HEK293 (cell line): Measurements from ENCODE around the gene GNAT1.
A peak's percentile ranks its signal among the peaks of the same experiment; 100 is the strongest.

ENCODE experiments used
- CTCF ChIP-seq: fragments of 450-650 bp; formaldehyde crosslinking; IDR thresholded peaks from 2 replicates; pipeline ENCODE4 v1.5.1; 2016; ENCODE audit warnings: missing biosample characterization, missing genetic modification characterization
- KLF17 ChIP-seq: fragments of 450-650 bp; formaldehyde crosslinking; IDR thresholded peaks from 2 replicates; pipeline ENCODE4 v1.5.1; 2016; ENCODE audit warnings: missing biosample characterization, missing genetic modification characterization
- KLF7 ChIP-seq: fragments of 450-650 bp; formaldehyde crosslinking; IDR thresholded peaks from 2 replicates; pipeline ENCODE4 v1.5.1; 2016; ENCODE audit warnings: missing biosample characterization, missing genetic modification characterization, borderline replicate concordance
- KLF8 ChIP-seq: fragments of 450-650 bp; formaldehyde crosslinking; IDR thresholded peaks from 2 replicates; pipeline ENCODE4 v1.5.1; 2016; ENCODE audit warnings: missing biosample characterization, missing genetic modification characterization
- MYNN ChIP-seq: fragments of 450-650 bp; formaldehyde crosslinking; IDR thresholded peaks from 2 replicates; pipeline ENCODE4 v1.5.1; 2016; ENCODE audit warnings: missing biosample characterization, missing genetic modification characterization, borderline replicate concordance
- PRDM1 ChIP-seq: fragments of 450-650 bp; formaldehyde crosslinking; IDR thresholded peaks from 2 replicates; pipeline ENCODE4; 2016; ENCODE audit warnings: missing biosample characterization, missing genetic modification characterization
- PRDM10 ChIP-seq: fragments of 450-650 bp; formaldehyde crosslinking; IDR thresholded peaks from 2 replicates; pipeline ENCODE4 v1.5.1; 2016; ENCODE audit warnings: missing biosample characterization, missing genetic modification characterization
- SP3 ChIP-seq: fragments of 450-650 bp; formaldehyde crosslinking; IDR thresholded peaks from 2 replicates; pipeline ENCODE4 v1.5.1; 2016; ENCODE audit warnings: missing biosample characterization, missing genetic modification characterization
- SP7 ChIP-seq: fragments of 450-650 bp; formaldehyde crosslinking; IDR thresholded peaks from 2 replicates; pipeline ENCODE4 v1.5.1; 2016; ENCODE audit warnings: missing biosample characterization, missing genetic modification characterization
- YY2 ChIP-seq: fragments of 450-650 bp; formaldehyde crosslinking; IDR thresholded peaks from 2 replicates; pipeline ENCODE4 v1.5.1; 2016; ENCODE audit warnings: missing biosample characterization, missing genetic modification characterization
- ZBTB11 ChIP-seq: fragments of 450-650 bp; formaldehyde crosslinking; conservative IDR thresholded peaks from 2 replicates; pipeline ENCODE4 v1.5.1; 2016; ENCODE audit warnings: low read depth, missing biosample characterization, missing genetic modification characterization
- ZFHX2 ChIP-seq: fragments of 450-650 bp; formaldehyde crosslinking; conservative IDR thresholded peaks from 2 replicates; pipeline ENCODE4 v1.5.1; 2016; ENCODE audit warnings: missing biosample characterization, missing genetic modification characterization
- ZNF148 ChIP-seq: fragments of 450-650 bp; formaldehyde crosslinking; IDR thresholded peaks from 2 replicates; pipeline ENCODE4 v1.5.0; 2017; ENCODE audit warnings: missing biosample characterization, missing genetic modification characterization, borderline replicate concordance
- ZNF18 ChIP-seq: fragments of 450-650 bp; formaldehyde crosslinking; IDR thresholded peaks from 2 replicates; pipeline ENCODE4 v1.5.1; 2016; ENCODE audit warnings: missing biosample characterization, missing genetic modification characterization
- ZNF2 ChIP-seq: fragments of 450-650 bp; formaldehyde crosslinking; IDR thresholded peaks from 2 replicates; pipeline ENCODE4 v1.5.1; 2016; ENCODE audit warnings: missing biosample characterization, missing genetic modification characterization
- ZNF473 ChIP-seq: fragments of 450-650 bp; formaldehyde crosslinking; IDR thresholded peaks from 2 replicates; pipeline ENCODE4 v1.5.1; 2017; ENCODE audit warnings: missing biosample characterization, missing genetic modification characterization
- ZNF501 ChIP-seq: fragments of 450-650 bp; formaldehyde crosslinking; IDR thresholded peaks from 2 replicates; pipeline ENCODE4 v1.5.1; 2016; ENCODE audit warnings: missing biosample characterization, missing genetic modification characterization
- ZNF555 ChIP-seq: fragments of 450-650 bp; formaldehyde crosslinking; conservative IDR thresholded peaks from 2 replicates; pipeline ENCODE4 v1.5.1; 2017; ENCODE audit warnings: missing biosample characterization, mild to moderate bottlenecking, missing genetic modification characterization, inconsistent platforms
- ZNF623 ChIP-seq: fragments of 450-650 bp; formaldehyde crosslinking; IDR thresholded peaks from 2 replicates; pipeline ENCODE4 v1.5.1; 2016; ENCODE audit warnings: missing biosample characterization, missing genetic modification characterization
- ZNF629 ChIP-seq: fragments of 450-650 bp; formaldehyde crosslinking; IDR thresholded peaks from 2 replicates; pipeline ENCODE4 v1.5.1; 2017; ENCODE audit warnings: missing biosample characterization, missing genetic modification characterization
- ZNF654 ChIP-seq: fragments of 450-650 bp; formaldehyde crosslinking; IDR thresholded peaks from 2 replicates; pipeline ENCODE4 v1.5.1; 2016; ENCODE audit warnings: low read depth, missing biosample characterization, missing genetic modification characterization
- ZNF704 ChIP-seq: fragments of 450-650 bp; formaldehyde crosslinking; IDR thresholded peaks from 2 replicates; pipeline ENCODE4 v1.5.1; 2016; ENCODE audit warnings: missing biosample characterization, missing genetic modification characterization
- ZNF837 ChIP-seq: fragments of 450-650 bp; formaldehyde crosslinking; IDR thresholded peaks from 2 replicates; pipeline ENCODE4 v1.5.1; 2016; ENCODE audit warnings: missing biosample characterization, missing genetic modification characterization
- ZXDB ChIP-seq: fragments of 450-650 bp; formaldehyde crosslinking; IDR thresholded peaks from 2 replicates; pipeline ENCODE4 v1.5.1; 2016; ENCODE audit warnings: missing biosample characterization, missing genetic modification characterization

GNAT1 gene

GRCh38 chr3:50245831-50246516 lies 54.6 kb downstream of the GNAT1 start (continued):
- TF ChIP-seq ZNF148 (tag by site-specific recombination) (no peak), KLF17 (0 out of 2 replicates have a peak, but pooled peaks have one; percentile 58), ZNF501 (tag by site-specific recombination) (peak; percentile 66), SP7 (tag by site-specific recombination) (peak; percentile 66), ZNF18 (tag by site-specific recombination) (no peak), KLF8 (peak; percentile 43; the same call in 1 of the 2 replicates), ZXDB (tag by site-specific recombination) (peak; percentile 44; the same call in 1 of the 2 replicates), YY2 (tag by site-specific recombination) (no peak), ZNF555 (tag by site-specific recombination) (no peak), ZNF473 (tag by site-specific recombination) (no peak), ZNF704 (tag by site-specific recombination) (no peak), PRDM1 (no peak), ZNF2 (tag by site-specific recombination) (peak; percentile 56; the same call in 1 of the 2 replicates), ZBTB11 (tag by site-specific recombination) (peak; percentile 34; the same call in 1 of the 2 replicates), PRDM10 (peak; percentile 89), CTCF (tag by site-specific recombination) (peak; percentile 87), ZNF623 (no peak), MYNN (tag by site-specific recombination) (no peak), KLF7 (tag by site-specific recombination) (peak; percentile 29; the same call in 1 of the 2 replicates), SP3 (tag by site-specific recombination) (peak; percentile 31; the same call in 1 of the 2 replicates), ZFHX2 (tag by site-specific recombination) (no peak), ZNF837 (tag by site-specific recombination) (no peak), ZNF654 (peak; percentile 58), ZNF629 (tag by site-specific recombination) (0 out of 2 replicates have a peak, but pooled peaks have one; percentile 48)
